Activated naive CD8-positive, alpha-beta T cell (primary cell): ENCODE data around the gene PTRH2.

Experiments
- H3K27ac Mint-ChIP-seq: one replicate; pipeline ENCODE4 v1.8.0; 2021; ENCODE audit warnings: mixed read lengths
- H3K27me3 Mint-ChIP-seq: one replicate; pipeline ENCODE4 v1.8.0; 2021; ENCODE audit warnings: mixed read lengths
- H3K36me3 Mint-ChIP-seq: one replicate; pipeline ENCODE4 v1.8.0; 2021; ENCODE audit warnings: mixed read lengths
- H3K4me1 Mint-ChIP-seq: one replicate; pipeline ENCODE4 v1.8.0; 2021; ENCODE audit warnings: low read depth, mixed read lengths
- H3K4me3 Mint-ChIP-seq: one replicate; pipeline ENCODE4 v1.8.0; 2021; ENCODE audit warnings: mild to moderate bottlenecking, mixed read lengths
- H3K9me3 Mint-ChIP-seq: one replicate; pipeline ENCODE4 v1.8.0; 2021; ENCODE audit warnings: low read depth, mixed read lengths

PTRH2 gene

DNA sequence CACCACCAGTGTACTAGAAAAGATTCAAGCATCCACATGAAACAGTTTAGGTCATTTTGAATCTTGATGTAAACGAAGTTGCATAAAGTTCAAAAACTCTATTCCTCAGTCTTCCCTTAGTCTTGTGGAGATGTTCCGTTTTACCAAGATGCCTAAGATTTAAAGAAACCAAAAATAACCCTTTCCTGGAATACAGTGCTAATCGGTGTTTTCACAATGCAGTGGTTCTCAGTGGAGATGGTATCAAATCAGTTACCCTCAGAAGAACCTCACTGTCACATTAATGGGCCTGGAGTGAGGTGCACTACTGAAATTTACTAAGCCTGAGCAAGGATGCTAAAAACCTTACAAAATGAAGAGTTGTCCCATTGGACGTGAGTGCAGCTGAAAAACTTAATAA, 9.1 kb downstream of the PTRH2 start:
- H3K9me3 Mint-ChIP-seq: no peaks in the 10 kb centered on the region
- peak overlapping the region; percentile 76 for H3K27ac Mint-ChIP-seq
- H3K4me3 Mint-ChIP-seq: peak overlapping the region; percentile 64
- peaks cover 63% of the 10 kb centered on the region for H3K4me1 Mint-ChIP-seq
- H3K27me3 Mint-ChIP-seq: no peaks in the 10 kb centered on the region
- H3K36me3 Mint-ChIP-seq: peaks cover 32% of the 10 kb centered on the region

DNA sequence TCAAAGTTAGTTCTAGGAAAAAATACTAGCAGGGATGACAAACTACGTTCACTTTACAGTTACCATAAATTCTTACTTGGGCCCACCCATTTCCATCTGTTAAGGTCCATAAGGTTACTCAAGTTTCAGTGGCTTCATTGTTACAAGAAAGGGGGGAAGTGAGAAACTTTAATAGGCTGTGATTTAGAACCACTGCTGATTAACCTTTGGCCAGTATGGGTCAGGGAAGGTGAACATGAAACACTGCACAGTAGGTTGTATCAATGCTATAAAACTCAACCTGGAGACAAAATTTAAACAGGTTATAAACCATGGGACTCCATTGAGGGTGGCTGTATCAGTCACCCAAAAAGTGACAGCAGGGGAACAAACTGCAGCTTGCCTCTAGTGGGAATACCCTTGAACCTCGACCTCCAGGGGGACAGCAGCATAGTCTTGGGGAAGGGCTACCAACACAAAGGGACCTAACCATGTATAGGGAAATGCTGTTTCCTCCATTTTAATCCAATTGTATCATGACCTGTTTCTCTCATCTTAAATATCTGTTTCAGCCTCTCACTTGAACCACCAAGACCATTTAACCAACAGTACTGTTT, 10.4 kb downstream of the PTRH2 start:
- Mint-ChIP-seq H3K4me1 (peaks cover 50% of the 10 kb centered on the region), H3K27ac (peak overlapping the region; percentile 7), H3K36me3 (peaks cover 32% of the 10 kb centered on the region)

DNA sequence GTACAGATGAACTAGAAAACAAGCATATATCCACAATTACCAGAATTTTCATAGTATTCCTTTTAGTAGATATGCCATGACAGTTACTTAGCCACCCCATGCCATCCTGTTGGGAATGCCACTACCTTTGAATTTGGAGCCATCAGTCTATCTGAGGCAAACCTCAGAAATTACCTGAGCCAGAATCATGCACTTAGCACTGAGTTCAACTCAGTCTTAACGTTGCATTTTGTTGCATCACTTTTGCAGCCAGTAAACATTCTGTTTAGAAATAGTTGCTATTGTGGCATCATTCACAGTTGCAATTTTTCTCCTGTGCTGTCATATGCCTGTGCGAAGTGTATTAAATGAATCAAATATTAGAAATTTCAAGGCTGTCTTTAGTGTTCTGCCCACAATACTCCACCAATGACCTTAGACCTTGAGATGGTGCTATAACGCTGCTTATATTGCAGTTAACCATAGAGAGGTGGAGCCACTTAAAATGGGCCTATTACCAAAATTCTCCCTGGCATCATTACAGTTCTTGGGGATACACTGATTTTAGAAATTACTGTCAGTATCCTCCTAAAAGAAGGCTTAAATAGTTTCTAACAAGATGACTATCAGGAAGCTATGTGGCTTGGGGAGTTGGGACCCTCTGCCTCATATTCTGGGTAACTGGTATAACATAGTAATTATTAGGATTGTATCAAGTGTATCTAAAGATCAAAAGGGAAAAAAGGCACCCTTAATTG, 11.1 kb downstream of the PTRH2 start:
- H3K27ac Mint-ChIP-seq: no peak overlapping the region
- H3K9me3 Mint-ChIP-seq: no peaks in the 10 kb centered on the region
- H3K36me3 Mint-ChIP-seq: peaks cover 29% of the 10 kb centered on the region
- H3K4me3 Mint-ChIP-seq: no peak overlapping the region
- H3K4me1 Mint-ChIP-seq: peaks cover 44% of the 10 kb centered on the region
- H3K27me3 Mint-ChIP-seq: no peaks in the 10 kb centered on the region

More for the DNA sequence above, 10.4 kb downstream of the PTRH2 start:
- Mint-ChIP-seq H3K9me3 (no peaks in the 10 kb centered on the region), H3K4me3 (no peak overlapping the region), H3K27me3 (no peaks in the 10 kb centered on the region)

DNA sequence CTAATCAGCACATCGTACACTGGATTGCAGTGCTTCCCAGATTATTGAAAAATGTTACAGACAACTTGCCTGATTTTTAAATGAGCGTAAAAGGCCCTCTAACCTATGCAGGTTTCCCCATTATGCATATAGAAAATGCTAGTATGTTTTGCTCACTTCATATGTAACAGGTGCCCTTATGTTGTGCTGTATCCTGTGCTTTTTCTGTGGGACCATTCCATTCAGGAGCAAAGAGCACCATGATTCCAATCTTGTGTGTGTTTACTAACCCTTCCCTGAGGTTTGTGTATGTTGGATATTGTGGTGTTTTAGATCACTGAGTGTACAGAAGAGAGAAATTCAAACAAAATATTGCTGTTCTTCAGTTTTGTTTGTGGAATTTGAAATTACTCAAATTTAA, 12.9 kb downstream of the PTRH2 start:
- H3K4me3 Mint-ChIP-seq: no peak overlapping the region
- H3K36me3 Mint-ChIP-seq: peaks cover 20% of the 10 kb centered on the region
- peaks cover 27% of the 10 kb centered on the region for H3K4me1 Mint-ChIP-seq
- H3K9me3 Mint-ChIP-seq: no peaks in the 10 kb centered on the region
- no peaks in the 10 kb centered on the region for H3K27me3 Mint-ChIP-seq
- peak overlapping the region; percentile 25 for H3K27ac Mint-ChIP-seq

DNA sequence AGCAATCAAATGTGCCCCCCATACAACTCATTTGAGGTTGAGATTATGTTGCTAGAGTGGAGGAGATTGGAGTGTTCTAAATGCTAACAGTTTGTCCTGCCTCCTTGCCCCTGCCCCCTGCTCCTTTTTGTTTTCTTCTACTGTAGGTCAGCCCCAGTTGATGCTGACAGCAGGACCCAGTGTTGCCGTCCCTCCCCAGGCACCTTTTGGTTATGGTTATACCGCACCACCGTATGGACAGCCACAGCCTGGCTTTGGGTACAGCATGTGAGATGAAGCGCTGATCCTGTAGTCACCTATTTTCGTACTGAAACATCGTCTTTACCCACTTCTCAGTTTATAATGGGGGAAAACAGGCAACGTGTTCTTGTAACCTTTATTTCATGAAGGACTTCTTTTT, 13.6 kb downstream of the PTRH2 start:
- Mint-ChIP-seq H3K4me1 (peaks cover 20% of the 10 kb centered on the region), H3K36me3 (peaks cover 13% of the 10 kb centered on the region), H3K27me3 (no peaks in the 10 kb centered on the region), H3K4me3 (no peak overlapping the region), H3K9me3 (no peaks in the 10 kb centered on the region), H3K27ac (peak overlapping the region; percentile 34)

DNA sequence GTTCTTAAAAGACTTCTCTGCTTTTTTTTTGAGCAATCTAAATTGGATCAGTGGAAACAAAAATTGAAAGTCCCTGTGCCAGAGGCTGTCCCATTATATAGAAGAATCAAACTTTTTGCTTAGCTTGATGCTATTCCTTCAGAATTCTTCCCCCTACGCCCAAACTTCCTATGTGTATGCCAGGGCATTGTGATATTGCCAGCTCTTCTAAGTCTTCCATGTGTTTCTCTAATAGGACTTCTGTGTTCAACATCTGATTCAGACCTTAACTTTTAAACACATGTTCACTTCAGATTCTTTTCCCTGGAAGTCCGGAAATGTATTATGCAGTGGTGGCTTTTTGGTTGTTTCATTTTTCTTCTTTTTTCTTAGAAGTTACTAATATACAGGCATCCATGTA, 18.7 kb downstream of the PTRH2 start:
- H3K27me3 Mint-ChIP-seq: no peaks in the 10 kb centered on the region
- H3K27ac Mint-ChIP-seq: peak overlapping the region; percentile 31
- peaks cover 2% of the 10 kb centered on the region for H3K36me3 Mint-ChIP-seq
- no peaks in the 10 kb centered on the region for H3K9me3 Mint-ChIP-seq
- peaks cover 17% of the 10 kb centered on the region for H3K4me1 Mint-ChIP-seq
- H3K4me3 Mint-ChIP-seq: no peak overlapping the region

DNA sequence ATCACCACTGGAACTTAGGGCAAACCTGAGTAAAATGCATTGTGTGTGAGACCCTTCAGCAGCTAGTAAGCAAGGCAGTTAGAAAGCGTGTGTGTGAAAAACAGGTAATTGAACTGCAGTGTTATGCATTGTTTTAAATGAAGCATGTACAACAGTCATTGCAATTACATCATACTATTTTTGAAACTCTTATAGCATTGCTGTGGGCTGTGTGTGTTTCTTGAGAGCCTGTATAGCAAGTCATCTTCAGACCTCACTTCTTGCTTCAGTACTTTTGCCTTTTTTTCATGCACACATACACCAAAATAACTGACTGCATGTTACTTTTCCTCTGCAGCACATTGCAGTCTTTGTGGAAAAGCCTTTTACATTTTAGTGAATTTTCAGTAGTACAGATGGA, 19.2 kb downstream of the PTRH2 start:
- Mint-ChIP-seq H3K4me3 (no peak overlapping the region), H3K9me3 (no peaks in the 10 kb centered on the region), H3K27ac (peak overlapping the region; percentile 43), H3K4me1 (peaks cover 17% of the 10 kb centered on the region), H3K27me3 (no peaks in the 10 kb centered on the region), H3K36me3 (peaks cover 2% of the 10 kb centered on the region)

DNA sequence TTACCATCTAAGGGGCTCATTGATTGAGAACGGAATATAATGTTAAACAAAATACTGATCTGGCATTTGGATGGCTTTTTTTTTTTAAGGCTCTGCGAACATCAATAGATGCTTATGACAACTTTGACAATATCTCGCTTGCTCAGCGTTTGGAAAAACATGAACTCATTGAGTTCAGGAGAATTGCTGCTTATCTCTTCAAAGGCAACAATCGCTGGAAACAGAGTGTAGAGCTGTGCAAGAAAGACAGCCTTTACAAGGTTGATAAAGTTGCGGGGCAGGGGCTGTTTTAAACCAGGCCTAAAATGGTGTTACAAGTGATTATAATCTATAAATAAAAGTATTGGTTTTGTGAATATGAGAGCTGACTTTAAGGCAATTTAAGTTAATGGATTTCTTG, 22.3 kb downstream of the PTRH2 start:
- Mint-ChIP-seq H3K36me3 (peaks cover 3% of the 10 kb centered on the region), H3K27me3 (no peaks in the 10 kb centered on the region), H3K4me3 (no peak overlapping the region), H3K27ac (no peak overlapping the region), H3K9me3 (no peaks in the 10 kb centered on the region), H3K4me1 (peaks cover 17% of the 10 kb centered on the region)

DNA sequence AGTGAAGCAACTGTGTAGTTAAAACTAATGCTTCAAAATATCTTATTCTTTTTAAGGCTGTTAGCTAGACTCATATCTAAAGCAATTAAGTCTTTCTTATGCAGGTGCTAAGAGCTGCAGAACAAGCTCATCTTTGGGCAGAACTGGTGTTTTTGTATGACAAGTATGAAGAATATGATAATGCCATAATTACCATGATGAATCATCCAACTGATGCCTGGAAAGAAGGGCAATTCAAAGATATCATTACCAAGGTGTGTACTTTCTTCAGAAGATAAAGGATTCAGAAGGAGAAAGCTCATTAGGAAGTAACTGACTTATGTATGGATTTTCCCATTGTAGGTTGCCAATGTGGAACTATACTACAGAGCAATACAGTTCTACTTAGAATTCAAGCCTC, 23.9 kb downstream of the PTRH2 start:
- no peaks in the 10 kb centered on the region for H3K27me3 Mint-ChIP-seq
- peak overlapping the region; percentile 28 for H3K27ac Mint-ChIP-seq
- H3K36me3 Mint-ChIP-seq: peaks cover 3% of the 10 kb centered on the region
- H3K4me1 Mint-ChIP-seq: peaks cover 14% of the 10 kb centered on the region
- no peak overlapping the region for H3K4me3 Mint-ChIP-seq
- no peaks in the 10 kb centered on the region for H3K9me3 Mint-ChIP-seq

DNA sequence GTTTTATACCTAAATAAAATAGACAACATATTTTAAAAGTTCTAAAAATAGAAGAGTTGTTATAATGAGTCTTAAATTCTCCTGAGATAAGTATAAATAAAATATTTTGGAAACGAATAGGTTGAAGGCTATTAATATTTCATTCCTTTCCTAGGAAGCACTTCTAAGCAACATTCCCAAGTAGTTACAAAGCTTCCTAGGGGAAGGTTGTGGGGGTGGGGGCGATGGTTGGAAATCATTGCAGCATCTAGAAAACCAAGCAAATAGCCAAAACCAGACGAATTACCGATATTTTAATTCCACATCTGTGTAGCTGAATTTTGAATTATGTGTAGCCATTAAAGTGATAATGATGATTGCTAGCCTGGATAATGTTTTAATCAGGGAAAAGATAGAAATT, 26.9 kb downstream of the PTRH2 start:
- H3K36me3 Mint-ChIP-seq: peaks cover 3% of the 10 kb centered on the region
- no peak overlapping the region for H3K4me3 Mint-ChIP-seq
- no peak overlapping the region for H3K27ac Mint-ChIP-seq
- H3K4me1 Mint-ChIP-seq: peaks cover 1% of the 10 kb centered on the region
- no peaks in the 10 kb centered on the region for H3K9me3 Mint-ChIP-seq
- H3K27me3 Mint-ChIP-seq: no peaks in the 10 kb centered on the region

DNA sequence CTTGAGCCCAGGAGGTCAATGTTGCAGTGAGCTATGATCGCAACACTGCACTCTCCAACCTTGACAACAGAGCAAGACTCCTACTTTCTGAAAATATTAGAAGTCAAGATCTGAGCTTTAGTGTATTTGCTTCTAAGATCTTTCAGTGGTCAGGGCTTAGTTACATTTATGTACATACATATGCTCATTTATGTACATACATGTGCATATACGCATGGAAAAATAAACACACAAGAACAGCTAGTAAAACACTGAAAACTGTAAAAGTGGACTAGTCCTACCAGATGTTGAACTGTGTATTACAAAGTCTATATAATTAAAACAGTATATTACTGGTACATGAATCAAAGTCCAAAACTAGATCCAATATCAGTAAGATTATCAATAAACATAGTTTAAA, 28.3 kb downstream of the PTRH2 start:
- no peaks in the 10 kb centered on the region for H3K27me3 Mint-ChIP-seq
- no peaks in the 10 kb centered on the region for H3K4me1 Mint-ChIP-seq
- no peak overlapping the region for H3K27ac Mint-ChIP-seq
- no peak overlapping the region for H3K4me3 Mint-ChIP-seq
- H3K36me3 Mint-ChIP-seq: peaks cover 3% of the 10 kb centered on the region
- no peaks in the 10 kb centered on the region for H3K9me3 Mint-ChIP-seq

DNA sequence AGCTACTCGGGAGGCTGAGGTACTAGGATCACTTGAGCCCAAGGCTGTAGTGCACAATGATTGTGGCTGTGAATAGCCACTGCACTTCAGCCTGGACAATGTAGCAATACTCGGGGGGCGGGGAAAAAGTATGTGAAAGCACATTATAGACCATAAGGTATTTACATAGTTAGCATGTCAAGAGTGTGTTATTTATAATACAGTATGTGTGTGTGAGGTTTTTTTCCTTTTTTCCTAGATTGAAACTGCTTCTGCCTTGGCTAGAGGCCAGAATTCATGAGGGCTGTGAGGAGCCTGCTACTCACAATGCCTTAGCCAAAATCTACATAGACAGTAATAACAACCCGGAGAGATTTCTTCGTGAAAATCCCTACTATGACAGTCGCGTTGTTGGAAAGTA, 30.5 kb downstream of the PTRH2 start:
- H3K4me3 Mint-ChIP-seq: no peak overlapping the region
- H3K27ac Mint-ChIP-seq: no peak overlapping the region
- no peaks in the 10 kb centered on the region for H3K27me3 Mint-ChIP-seq
- peaks cover 2% of the 10 kb centered on the region for H3K36me3 Mint-ChIP-seq
- H3K4me1 Mint-ChIP-seq: peaks cover 1% of the 10 kb centered on the region
- no peaks in the 10 kb centered on the region for H3K9me3 Mint-ChIP-seq

DNA sequence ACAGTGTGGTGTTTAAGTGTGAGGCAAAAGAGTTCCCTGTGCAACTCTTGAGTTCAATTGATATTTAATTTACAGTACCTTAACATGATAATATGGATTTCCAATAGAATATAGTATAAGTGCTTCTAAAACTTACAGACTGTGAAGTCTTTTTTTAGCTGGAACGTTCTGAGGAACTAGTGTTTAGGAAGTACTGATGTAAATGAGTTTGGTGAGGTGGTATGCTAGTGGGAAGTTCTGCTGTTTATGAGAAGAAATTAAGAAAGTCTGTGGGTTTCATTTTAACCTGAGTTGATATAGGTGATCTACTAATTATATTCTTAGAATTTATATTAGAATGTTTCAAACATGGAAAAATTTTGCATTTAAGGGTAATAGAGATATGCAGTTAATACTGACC, 32.0 kb downstream of the PTRH2 start:
- no peak overlapping the region for H3K4me3 Mint-ChIP-seq
- H3K36me3 Mint-ChIP-seq: peaks cover 2% of the 10 kb centered on the region
- H3K4me1 Mint-ChIP-seq: peaks cover 9% of the 10 kb centered on the region
- no peaks in the 10 kb centered on the region for H3K27me3 Mint-ChIP-seq
- no peaks in the 10 kb centered on the region for H3K9me3 Mint-ChIP-seq
- H3K27ac Mint-ChIP-seq: peak overlapping the region; percentile 61

DNA sequence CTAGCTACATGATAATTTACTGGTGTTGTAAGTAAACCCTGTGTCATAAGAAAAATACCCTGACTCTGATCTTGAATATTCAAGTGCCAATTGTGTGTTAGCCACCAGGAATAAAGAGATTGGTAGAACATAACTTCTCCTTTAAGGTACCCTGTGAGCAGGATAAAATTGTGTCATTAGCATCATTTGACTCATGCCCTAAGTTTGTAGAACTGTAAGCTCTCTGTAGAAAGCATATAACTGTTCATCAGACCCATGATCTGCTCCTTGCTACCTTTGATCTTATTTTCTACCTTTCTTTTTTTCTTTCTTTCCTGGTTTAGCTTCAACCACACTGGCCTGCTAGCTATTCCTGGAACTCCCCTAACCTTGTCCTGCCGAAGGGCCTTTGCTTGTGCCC, 35.8 kb downstream of the PTRH2 start:
- no peaks in the 10 kb centered on the region for H3K9me3 Mint-ChIP-seq
- peaks cover 2% of the 10 kb centered on the region for H3K36me3 Mint-ChIP-seq
- H3K27me3 Mint-ChIP-seq: no peaks in the 10 kb centered on the region
- H3K27ac Mint-ChIP-seq: peak overlapping the region; percentile 62
- H3K4me3 Mint-ChIP-seq: no peak overlapping the region
- H3K4me1 Mint-ChIP-seq: peaks cover 19% of the 10 kb centered on the region

DNA sequence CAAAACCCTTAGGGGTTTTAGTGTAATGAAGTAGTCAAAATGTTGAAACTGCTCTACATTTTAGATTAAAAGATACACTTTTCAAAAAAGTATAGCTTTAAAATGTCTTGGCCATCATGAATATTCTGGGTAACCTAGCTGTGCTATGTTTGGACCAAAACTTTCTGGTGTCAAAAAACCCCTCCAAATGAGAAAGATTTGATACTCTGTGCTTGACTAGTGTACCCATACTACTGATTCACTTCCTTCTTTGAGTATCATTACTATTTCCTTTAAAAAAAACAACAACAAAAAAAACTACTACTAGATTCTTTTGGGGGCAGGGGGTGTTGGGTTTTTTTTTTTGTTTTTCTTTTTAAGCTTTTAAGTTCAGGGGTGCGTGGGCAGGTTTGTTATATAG, 37.3 kb downstream of the PTRH2 start:
- H3K27me3 Mint-ChIP-seq: no peaks in the 10 kb centered on the region
- no peak overlapping the region for H3K4me3 Mint-ChIP-seq
- peak overlapping the region; percentile 82 for H3K27ac Mint-ChIP-seq
- peaks cover 19% of the 10 kb centered on the region for H3K4me1 Mint-ChIP-seq
- H3K36me3 Mint-ChIP-seq: peaks cover 4% of the 10 kb centered on the region
- no peaks in the 10 kb centered on the region for H3K9me3 Mint-ChIP-seq

DNA sequence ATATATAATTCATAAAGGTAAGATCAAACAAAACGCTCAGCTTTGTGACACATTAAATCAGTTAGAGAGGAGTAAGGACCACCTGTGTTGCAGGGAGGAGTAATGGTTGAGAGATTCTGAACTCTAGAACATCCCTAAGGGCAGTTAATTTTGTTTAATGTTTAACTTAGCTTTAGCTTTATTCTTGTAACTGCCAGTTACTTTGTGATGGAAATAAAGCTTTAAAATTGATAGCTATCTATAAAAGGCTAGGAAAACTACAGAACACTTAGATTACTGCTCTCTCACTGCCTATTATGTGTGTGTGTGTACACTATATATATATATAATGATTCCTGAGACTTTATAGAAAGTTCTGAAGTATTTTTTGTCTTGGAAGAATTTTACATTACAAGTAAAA, 37.8 kb downstream of the PTRH2 start:
- Mint-ChIP-seq H3K36me3 (peaks cover 4% of the 10 kb centered on the region), H3K27ac (peak overlapping the region; percentile 82)

More for the DNA sequence above, 37.8 kb downstream of the PTRH2 start:
- H3K4me3 Mint-ChIP-seq: no peak overlapping the region
- H3K4me1 Mint-ChIP-seq: peaks cover 19% of the 10 kb centered on the region
- no peaks in the 10 kb centered on the region for H3K27me3 Mint-ChIP-seq
- no peaks in the 10 kb centered on the region for H3K9me3 Mint-ChIP-seq
